Measurements from ENCODE around the gene CRX.
"Not testable (repeated sequence)": the region's sequence is repeated elsewhere in the genome, so short reads cannot be mapped to it uniquely, and the experiment has no call there.

CRX gene

DNA sequence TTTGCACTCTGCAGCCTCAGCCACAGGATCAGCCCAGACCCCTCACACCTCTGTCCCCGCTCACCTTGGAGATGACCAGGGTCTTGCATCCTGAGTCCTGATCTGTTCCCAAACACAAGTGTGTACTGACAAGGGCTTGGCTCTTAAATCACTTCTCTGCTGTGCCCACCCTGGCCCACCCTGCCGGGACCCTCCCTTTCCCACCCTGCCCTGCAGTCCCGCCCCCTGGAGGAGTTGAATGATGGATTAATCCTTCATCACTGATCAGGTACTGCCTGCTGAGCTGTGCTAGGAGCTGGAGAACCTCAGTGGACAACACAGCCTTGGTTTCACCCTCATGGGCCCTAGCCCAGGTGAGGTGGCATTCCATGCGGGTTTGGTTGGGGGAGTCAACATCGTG lies 17.3 kb upstream of the CRX start, which contains the start of gene TPRX1:
TSS of gene TPRX1 (minus strand) at position 101 of the 400 bp plus-strand sequence. CDS start at position 89, 12 bp downstream.
- not testable (repeated sequence) for DNase-seq

DNA sequence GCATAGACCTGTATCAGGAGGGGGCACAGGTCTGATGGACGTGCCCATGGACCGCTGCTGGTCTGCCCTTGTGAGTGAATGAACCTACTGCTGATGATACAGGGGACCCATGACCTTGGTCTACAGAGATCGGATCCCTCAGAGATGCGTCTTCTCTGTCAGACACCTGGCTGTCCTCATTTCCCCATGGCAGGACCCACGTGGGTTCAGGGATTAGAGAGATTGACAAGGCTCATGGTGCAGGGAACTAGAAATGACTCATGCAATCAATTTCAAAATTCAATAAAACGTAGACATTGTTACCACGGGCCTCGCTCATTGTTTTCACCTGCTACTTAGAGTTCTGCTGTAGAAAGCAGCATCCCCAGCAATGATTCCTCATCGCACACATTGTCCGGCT lies 16.4 kb upstream of the CRX start:
- no peak for DNase-seq

DNA sequence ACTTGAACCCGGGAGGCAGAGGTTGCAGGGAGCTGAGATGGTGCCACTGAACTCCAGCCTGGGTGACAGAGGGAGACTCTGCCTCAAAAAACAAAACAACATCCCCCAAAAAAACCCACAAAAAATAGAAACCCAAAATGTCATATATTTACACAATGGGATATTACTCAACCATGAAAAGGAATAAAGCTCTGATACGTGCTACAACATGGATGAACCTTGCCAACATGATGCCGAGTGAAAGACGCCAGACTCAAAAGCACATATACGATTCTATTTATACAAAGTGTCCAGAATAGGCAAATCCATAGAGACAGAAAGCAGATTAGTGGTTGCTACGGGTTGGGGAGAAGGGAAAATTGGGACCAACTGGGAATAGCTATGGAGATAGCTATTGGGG lies 15.3 kb upstream of the CRX start:
- no peak for DNase-seq

DNA sequence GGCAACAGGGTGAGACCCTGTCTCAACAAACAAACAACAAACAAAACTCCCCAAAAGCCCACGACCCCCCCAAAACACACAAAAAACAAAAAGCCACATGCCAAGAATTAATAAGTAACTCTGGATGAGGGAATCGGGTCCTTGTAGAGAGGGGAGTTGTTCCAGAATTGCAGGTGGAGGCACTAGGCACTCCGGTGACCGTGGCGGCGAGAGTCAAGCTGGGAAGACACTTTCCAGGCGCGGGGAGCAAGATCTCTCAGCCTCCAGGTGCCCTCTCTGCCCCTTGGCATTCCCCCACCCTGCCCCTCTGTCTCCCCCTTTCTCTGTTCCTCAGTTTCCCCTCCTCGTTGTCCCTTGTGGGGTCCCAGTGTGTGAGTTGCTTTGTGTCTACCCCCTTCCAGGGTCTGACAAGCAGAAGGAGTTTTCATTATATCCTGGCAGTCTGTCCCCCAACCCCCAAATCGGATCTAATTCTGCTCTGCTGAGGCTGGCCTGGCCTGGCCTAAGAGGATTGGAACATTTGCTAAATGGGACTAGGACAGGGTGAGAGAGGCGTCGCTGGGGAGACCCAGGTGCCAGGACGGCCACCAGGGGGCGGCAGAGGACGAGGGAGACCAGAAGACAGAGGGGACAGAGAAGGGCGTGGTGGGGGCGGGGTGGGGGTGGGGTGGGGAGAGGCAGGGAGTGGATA lies 8.3 kb upstream of the CRX start:
- no peak for DNase-seq

- DNase-seq, result no peak
Observed at GRCh38 chr19:47813995-47814328, 7.8 kb upstream of the CRX start.

GRCh38 chr19:47816270-47816669 lies 5.5 kb upstream of the CRX start:
- DNase-seq, result not testable (repeated sequence)

DNA sequence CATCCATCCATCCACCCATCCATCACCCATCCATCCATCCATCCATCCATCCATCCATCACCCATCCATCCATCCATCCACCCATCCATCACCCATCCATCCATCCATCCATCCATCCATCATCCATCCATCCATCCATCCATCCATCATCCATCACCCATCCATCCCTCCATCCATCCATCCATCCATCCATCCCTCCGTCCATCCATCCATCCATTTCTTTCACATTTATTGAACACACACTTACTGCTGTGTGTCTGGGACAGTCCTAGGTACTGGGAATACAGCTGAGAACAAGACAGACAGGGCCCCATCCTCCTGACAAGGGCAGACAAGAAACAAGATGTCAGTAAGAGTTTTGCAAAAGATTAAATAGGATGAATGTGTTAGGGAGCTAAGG lies 3.5 kb upstream of the CRX start:
- not testable (repeated sequence) for DNase-seq

- DNase-seq, result no peak
Observed at GRCh38 chr19:47819858-47820257, 1.9 kb upstream of the CRX start.

- no peak for DNase-seq
Observed at GRCh38 chr19:47820410-47820809, 1.3 kb upstream of the CRX start.

- no peak for DNase-seq
Observed at GRCh38 chr19:47824396-47824795, 2.7 kb downstream of the CRX start.

DNA sequence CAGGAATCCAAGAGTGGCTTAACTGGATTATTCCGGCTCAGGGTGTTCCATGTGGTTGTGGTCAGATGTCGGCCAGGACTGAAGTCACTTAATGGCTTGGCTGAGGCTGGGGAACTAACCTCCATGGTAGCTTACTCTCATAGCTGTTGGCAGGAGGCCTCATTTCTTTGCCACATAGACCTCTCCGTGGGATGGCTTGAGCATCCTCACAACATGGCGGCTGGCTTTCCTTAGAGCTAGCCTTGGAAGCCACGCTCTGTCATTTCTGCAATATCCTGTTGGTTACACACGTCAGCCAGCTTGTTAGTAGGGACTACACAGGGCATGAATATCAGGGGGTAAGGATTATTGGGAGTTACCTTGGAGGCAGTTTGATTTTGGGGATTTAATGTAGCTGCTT lies 5.1 kb downstream of the CRX start:
- no peak for DNase-seq

DNA sequence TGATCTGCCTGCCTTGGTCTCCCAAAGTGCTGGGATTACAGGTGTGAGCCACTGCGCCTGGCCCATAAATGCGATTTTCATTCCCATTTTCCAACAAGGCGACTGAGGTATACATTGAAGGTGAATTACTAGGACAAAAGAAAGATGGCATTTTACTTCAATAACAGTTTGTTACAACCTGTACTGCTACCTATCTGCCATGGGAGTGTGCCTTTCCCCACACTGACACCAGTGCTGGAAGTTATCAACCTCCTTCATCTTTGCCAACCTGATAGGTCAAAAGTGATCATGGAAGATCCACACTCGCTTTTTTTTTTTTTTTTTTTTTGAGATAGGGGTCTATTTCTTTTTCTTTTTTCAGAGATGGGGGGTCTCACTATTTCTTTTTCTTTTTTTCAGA lies 11.0 kb downstream of the CRX start:
- no peak for DNase-seq

GRCh38 chr19:47836038-47836437 lies 14.3 kb downstream of the CRX start:
- no peak for DNase-seq

DNA sequence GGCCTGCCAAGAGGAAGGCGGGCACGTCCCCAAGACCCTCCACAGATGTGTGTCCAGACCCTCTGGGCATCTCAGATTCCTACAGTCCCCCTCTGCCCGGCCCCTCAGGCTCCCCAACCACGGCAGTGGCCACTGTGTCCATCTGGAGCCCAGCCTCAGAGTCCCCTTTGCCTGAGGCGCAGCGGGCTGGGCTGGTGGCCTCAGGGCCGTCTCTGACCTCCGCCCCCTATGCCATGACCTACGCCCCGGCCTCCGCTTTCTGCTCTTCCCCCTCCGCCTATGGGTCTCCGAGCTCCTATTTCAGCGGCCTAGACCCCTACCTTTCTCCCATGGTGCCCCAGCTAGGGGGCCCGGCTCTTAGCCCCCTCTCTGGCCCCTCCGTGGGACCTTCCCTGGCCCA lies 17.7 kb downstream of the CRX start:
- no peak for DNase-seq

GRCh38 chr19:47839913-47840312 lies 18.2 kb downstream of the CRX start:
- DNase-seq, result no peak

DNA sequence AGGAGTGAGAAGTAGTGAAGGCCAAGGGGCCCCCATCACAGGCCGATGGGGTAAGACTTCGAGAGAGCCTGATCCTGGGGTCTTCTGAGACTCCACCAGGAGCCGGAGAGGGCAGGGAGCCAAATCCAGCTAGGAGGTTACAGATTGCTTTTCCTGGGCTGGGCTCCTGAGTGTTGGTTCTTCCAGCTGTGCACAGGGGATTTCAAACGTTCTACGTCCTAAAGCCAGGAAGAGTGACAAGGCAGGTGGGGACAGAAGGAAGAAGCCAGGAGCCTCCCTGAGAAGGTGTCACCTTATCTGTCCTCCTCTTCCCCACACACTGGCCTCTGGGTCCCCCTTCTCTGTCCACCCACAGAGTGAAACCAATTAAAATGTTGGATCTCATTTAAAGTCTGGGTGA lies 21.2 kb downstream of the CRX start:
- no peak for DNase-seq

- DNase-seq, result no peak
Observed at GRCh38 chr19:47848425-47848822, 26.7 kb downstream of the CRX start.

DNA sequence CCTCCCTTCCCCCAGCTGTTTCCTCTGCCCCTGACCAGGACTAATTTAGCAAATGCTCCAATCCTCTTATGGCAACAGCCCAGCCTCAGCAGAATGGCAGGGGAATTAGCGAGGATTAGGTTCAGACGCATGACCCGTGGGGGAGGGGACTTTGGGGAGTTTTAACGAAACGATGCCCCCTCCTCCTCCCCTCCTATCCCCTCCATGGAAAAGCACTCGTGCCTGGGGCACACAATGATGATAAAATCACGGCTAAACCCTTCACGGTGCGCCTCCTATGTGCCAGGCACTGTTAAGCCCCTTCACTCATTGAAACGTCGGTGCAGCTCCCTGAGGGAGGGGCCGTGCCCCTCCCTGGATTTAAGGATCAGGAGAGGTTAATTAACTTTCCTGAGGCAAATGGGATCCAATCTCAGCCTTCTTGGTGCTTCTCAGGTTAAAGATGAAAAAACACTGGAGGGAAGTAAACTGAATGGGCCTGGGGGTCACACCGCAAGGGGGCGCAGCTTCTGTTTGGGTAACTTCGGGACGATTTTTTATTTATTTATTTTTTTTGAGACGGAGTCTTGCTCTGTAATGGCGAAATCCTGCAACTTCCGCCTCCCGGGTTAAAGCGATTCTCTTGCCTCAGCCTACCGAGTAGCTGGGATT lies 27.2 kb downstream of the CRX start:
- no peak for DNase-seq

DNA sequence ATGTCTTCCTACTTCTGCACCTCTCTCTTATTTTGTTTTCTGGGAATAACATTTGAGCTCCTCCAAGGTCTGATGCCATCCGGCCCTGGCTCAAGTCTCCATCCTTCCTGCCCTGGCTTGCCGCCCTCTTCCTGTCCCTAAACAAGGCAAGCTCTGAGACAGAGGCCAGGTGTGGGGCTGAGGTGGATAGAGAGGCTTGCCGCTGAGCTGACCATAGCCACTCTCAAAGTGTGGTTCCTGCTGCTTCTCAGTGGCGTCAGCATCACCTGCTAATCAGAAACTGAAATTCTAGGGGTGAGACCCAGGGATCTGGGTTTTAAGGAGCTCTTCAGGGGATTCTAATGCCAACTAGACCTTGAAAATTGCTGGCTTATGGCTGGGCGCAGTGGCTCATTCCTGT lies 31.3 kb downstream of the CRX start:
- no peak for DNase-seq

DNA sequence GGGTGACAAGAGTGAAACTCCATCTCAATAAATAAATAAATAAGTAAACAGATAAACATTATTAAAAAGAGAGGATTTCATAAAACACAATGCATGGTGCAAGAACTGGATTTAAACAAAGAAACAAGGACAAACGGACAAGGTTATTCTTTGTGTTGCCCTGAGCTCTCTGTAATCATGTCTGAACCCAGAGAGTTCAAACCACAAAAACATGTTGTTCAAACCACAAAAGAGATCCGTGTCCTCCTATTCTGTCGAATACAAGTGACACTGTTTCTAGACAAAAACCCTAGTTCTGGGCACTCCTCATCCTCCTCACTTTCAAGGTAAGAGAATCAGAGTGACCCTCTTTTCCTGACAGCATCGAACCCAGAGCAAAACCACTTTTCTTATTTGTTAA lies 32.7 kb downstream of the CRX start:
- no peak for DNase-seq

- DNase-seq, result not testable (repeated sequence)
Observed at GRCh38 chr19:47858231-47858630, 36.5 kb downstream of the CRX start.

- not testable (repeated sequence) for DNase-seq
Observed at GRCh38 chr19:47858646-47859285, 37.0 kb downstream of the CRX start, which contains the start of gene TPRX2. TSS of gene TPRX2 (plus strand) at chr19:47859235. CDS start at chr19:47859247, 12 bp downstream.

- DNase-seq, result not testable (repeated sequence)
Observed at GRCh38 chr19:47859838-47860237, 38.1 kb downstream of the CRX start.

DNA sequence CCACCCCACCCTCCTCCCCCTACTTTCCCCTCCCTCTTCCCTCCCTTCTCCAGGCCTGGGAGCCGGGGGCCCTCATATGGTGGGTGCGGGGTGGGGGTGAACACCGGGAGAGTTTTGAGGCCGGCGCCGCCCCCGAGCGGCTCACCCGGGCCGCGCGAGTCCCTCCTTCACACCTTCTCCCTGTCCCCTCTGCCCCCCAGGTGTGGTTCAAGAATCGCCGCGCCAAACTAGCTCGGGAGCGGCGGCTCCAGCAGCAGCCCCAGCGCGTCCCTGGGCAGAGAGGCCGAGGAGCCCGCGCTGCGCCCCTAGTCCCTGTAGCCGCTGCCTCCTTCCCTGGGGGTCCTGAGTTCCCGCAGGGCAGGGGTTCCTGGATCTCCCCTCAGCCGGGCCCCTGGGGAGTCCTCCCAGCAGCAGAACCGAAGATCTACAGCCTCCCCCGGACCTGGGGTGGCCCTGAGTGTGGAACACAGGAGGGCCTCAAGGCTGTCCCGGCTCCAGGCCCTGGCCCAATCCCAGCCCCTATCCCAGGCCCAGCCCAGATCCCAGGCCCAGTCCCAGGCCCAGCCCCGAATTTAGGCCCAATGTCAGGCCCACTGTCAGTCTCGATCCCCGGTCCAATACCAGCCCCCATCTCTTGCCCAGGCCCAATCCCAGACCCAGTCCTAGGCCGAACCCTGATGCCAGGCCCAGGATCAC lies 39.0 kb downstream of the CRX start:
- DNase-seq, result no peak

All from NCI-H1436 treated with DMSO at 0.1 percent for 48 hours (cell line).